Hepatocyte (in vitro differentiated cells): Measurements from ENCODE around the gene SF3B1. TPM values are rescaled to one million over a fixed set of nuclear protein-coding genes. Genes with fewer than 3 reads are reported as not detected.

ENCODE experiments used
- DNase-seq: peaks from one replicate; pipeline ENCODE4 v3.0.0-alpha.2; 2016; ENCODE audit warnings: low spot score
- H2AFZ ChIP-seq: fragments of 200-600 bp; sonication (generic); 2 replicates; pipeline ENCODE4 v1.6.0; 2016; ENCODE audit warnings: antibody characterized with exemption, mild to moderate bottlenecking
- H3K27ac ChIP-seq: fragments of 200-600 bp; sonication (generic); 2 replicates; pipeline ENCODE4 v1.5.1; 2016; ENCODE audit warnings: mild to moderate bottlenecking
- H3K27me3 ChIP-seq: fragments of 200-600 bp; sonication (generic); 2 replicates; pipeline ENCODE4 v1.6.1; 2016
- H3K36me3 ChIP-seq: fragments of 200-600 bp; sonication (generic); replicated peaks from 2 replicates; pipeline ENCODE4 v1.5.1; 2016; ENCODE audit warnings: low read depth; ENCODE audit not compliant: insufficient read depth
- H3K4me1 ChIP-seq: fragments of 200-600 bp; sonication (generic); 2 replicates; pipeline ENCODE4 v1.5.1; 2016; ENCODE audit warnings: mild to moderate bottlenecking, moderate library complexity; ENCODE audit not compliant: insufficient read depth
- H3K4me2 ChIP-seq: fragments of 200-600 bp; sonication (generic); 2 replicates; pipeline ENCODE4 v1.6.0; 2016
- H3K4me3 ChIP-seq: fragments of 200-600 bp; sonication (generic); 2 replicates; pipeline ENCODE4 v1.5.1; 2016; ENCODE audit warnings: mild to moderate bottlenecking
- H3K79me2 ChIP-seq: fragments of 200-600 bp; sonication (generic); 2 replicates; pipeline ENCODE4 v1.6.0; 2017; ENCODE audit warnings: mild to moderate bottlenecking
- H3K9me2 ChIP-seq: fragments of 200-600 bp; sonication (generic); replicated peaks from 2 replicates; pipeline ENCODE4 v1.6.0; 2017; ENCODE audit warnings: mild to moderate bottlenecking; ENCODE audit not compliant: insufficient read depth
- H3K9me3 ChIP-seq: fragments of 200-600 bp; sonication (generic); 2 replicates; pipeline ENCODE4 v1.5.1; 2016; ENCODE audit warnings: low read depth, mild to moderate bottlenecking
- H4K20me1 ChIP-seq: fragments of 200-600 bp; sonication (generic); 2 replicates; pipeline ENCODE4 v1.6.0; 2016; ENCODE audit warnings: mild to moderate bottlenecking; ENCODE audit not compliant: insufficient read depth, poor library complexity, severe bottlenecking
- EZH2 ChIP-seq: fragments of 200-600 bp; sonication (generic); IDR thresholded peaks from 2 replicates; pipeline ENCODE4 v1.6.1; 2016; ENCODE audit warnings: antibody characterized with exemption, mild to moderate bottlenecking, borderline replicate concordance
- EZH2phosphoT487 ChIP-seq: fragments of 200-600 bp; sonication (generic); IDR thresholded peaks from one replicate; pipeline ENCODE4 v1.6.1; 2018; ENCODE audit warnings: antibody characterized with exemption, mild to moderate bottlenecking, low read depth, moderate library complexity; ENCODE audit not compliant: unreplicated experiment, severe bottlenecking
- WGBS: methylation state at CpG from one replicate; pipeline ENCODE4 v1.1.6; 2016; ENCODE audit warnings: low lambda C conversion rate; ENCODE audit errors: missing lambda C conversion rate; 5-methylcytosine and 5-hydroxymethylcytosine counted together
- polyA plus RNA-seq: library from polyadenylated mRNA; unstranded; fragments of >200 nt; fragmentation: Nextera tagmentation; extraction: Ambion mirVana; gene quantifications from 2 replicates; pipeline ENCODE4 v1.2.1, GENCODE V29; 2016
- total RNA-seq: library from RNA; depleted of rRNA; stranded (reverse); fragments of >200 nt; gene quantifications from 2 replicates; pipeline ENCODE4 v1.2.3, GENCODE V29; 2014
- TF ChIP-seq, protein P1 (sequence below): fragments of 200-600 bp; sonication (generic); IDR thresholded peaks from 2 replicates; pipeline ENCODE4 v1.5.1; 2016; ENCODE audit warnings: antibody characterized with exemption, mild to moderate bottlenecking; ENCODE audit not compliant: poor library complexity

Gene SF3B1
- total and polyA plus RNA-seq, 2 experiments from 2014 or later = 161 to 321 TPM

DNA sequence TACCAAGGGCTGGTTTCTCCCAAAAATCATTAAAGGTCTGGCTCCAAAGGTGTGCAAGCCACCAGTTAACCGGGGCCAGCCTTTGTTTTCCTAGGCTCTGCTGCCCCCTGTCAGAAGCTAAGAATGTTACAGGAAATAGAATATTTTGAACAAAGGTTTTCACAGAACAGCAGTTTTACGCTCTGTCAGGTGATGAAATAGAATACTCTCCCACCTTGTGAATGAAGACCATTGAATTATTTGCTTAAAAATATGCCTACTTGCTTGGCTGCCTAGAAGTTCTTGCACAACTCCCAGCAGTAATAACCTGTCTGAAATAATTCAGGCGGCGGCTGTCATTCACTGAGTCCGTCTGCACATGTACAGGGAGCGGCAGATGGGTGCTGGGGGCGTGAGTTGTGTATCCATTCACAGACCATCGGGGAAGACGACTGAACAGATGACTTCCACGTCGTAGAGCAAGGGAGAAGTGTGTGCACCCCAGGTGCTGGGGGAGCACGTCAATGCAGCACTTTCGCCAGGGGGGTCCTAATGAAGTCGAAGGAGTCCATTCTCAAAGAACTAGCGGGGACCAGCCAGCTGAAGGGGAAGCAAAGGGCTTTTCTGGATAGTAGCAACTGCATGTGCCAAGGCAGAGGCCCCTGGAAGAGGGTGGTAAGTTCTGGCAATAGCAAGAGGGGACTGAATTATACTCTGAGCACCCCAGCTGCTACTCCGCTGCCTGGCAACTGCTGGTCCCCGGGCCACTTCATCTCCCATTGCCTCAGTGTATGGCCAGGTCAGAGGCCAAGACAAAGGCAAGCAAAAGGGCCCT, 56.1 kb downstream of the SF3B1 start:
- Histone ChIP-seq H3K4me3 (no peak overlapping the region), H3K4me2 (no peak overlapping the region), H3K27ac (no peak overlapping the region), H3K9me2 (no peaks in the 10 kb centered on the region), H3K79me2 (no peaks in the 10 kb centered on the region), H2AFZ (no peak overlapping the region), H3K36me3 (no peaks in the 10 kb centered on the region), H3K4me1 (no peaks in the 10 kb centered on the region), H4K20me1 (no peaks in the 10 kb centered on the region), H3K9me3 (no peaks in the 10 kb centered on the region), H3K27me3 (no peaks in the 10 kb centered on the region)
- no peak for TF ChIP-seq EZH2phosphoT487
- TF ChIP-seq, protein P1, sequence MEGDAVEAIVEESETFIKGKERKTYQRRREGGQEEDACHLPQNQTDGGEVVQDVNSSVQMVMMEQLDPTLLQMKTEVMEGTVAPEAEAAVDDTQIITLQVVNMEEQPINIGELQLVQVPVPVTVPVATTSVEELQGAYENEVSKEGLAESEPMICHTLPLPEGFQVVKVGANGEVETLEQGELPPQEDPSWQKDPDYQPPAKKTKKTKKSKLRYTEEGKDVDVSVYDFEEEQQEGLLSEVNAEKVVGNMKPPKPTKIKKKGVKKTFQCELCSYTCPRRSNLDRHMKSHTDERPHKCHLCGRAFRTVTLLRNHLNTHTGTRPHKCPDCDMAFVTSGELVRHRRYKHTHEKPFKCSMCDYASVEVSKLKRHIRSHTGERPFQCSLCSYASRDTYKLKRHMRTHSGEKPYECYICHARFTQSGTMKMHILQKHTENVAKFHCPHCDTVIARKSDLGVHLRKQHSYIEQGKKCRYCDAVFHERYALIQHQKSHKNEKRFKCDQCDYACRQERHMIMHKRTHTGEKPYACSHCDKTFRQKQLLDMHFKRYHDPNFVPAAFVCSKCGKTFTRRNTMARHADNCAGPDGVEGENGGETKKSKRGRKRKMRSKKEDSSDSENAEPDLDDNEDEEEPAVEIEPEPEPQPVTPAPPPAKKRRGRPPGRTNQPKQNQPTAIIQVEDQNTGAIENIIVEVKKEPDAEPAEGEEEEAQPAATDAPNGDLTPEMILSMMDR = peak; percentile 92
- 68% methylated on average over 17 of the region's 17 CpGs for WGBS
- DNase-seq = peak; percentile 66

DNA sequence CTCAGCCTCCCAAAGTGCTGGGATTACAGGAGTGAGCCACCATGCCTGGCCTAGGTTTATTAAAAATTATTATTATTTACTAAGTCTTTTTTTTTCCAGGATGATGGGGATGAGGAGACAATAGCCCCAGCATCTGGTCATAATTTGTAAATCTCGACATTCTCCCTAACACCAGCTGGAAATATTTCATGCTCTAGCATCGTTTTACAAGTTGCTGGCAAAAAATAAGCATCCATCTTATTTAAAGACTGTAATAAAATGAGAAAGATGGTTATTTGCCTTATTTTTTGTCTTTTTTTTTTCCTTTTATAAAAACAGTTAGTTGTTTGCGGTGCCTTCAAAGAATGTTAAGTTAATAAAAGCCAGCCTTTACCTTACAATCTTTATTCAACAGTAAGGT, 56.7 kb downstream of the SF3B1 start:
- Histone ChIP-seq H3K79me2 (no peaks in the 10 kb centered on the region), H3K9me2 (no peaks in the 10 kb centered on the region), H3K9me3 (no peaks in the 10 kb centered on the region), H2AFZ (no peak overlapping the region), H3K4me3 (no peak overlapping the region), H3K4me2 (no peak overlapping the region), H3K27ac (no peak overlapping the region), H4K20me1 (no peaks in the 10 kb centered on the region), H3K4me1 (no peaks in the 10 kb centered on the region), H3K36me3 (no peaks in the 10 kb centered on the region), H3K27me3 (no peaks in the 10 kb centered on the region)
- DNase-seq = no peak
- TF ChIP-seq EZH2 (no peak), EZH2phosphoT487 (no peak)
- TF ChIP-seq, protein P1 = no peak
- WGBS = 37% methylated on average over 3 of the region's 3 CpGs

DNA sequence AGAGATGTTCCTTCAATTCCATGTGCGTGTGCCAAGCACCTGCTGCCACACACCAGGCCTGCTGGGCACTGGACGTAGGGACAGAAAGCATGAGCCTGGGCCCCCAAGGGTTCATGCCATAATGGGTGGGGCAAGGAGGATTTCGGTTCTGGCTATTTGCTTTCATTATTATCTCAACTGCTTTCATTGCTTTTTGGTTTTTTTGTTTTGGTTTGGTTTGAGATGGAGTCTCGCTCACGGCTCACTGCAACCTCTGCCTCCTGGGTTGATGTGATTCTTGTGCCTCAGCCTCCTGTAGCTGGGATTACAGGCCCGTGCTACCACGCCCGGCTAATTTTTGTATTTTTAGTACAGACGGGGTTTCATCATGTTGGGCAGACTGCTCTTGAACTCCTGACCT, 57.2 kb downstream of the SF3B1 start:
- Histone ChIP-seq H3K79me2 (no peaks in the 10 kb centered on the region), H3K4me2 (no peak overlapping the region), H2AFZ (no peak overlapping the region), H3K9me3 (no peaks in the 10 kb centered on the region), H3K27me3 (no peaks in the 10 kb centered on the region), H3K4me1 (no peaks in the 10 kb centered on the region), H4K20me1 (no peaks in the 10 kb centered on the region), H3K27ac (no peak overlapping the region), H3K9me2 (no peaks in the 10 kb centered on the region), H3K4me3 (no peak overlapping the region), H3K36me3 (no peaks in the 10 kb centered on the region)
- TF ChIP-seq EZH2phosphoT487 (no peak), EZH2 (no peak)
- TF ChIP-seq, protein P1 = no peak
- WGBS = 94% methylated on average over 9 of the region's 9 CpGs
- DNase-seq = no peak
